ENCODE measurements around the gene RPA1.
"Not testable (repeated sequence)": the region's sequence is repeated elsewhere in the genome, so short reads cannot be mapped to it uniquely, and the experiment has no call there.

The RPA1 gene

GRCh38 chr17:1800240-1800639, 29.6 kb upstream of the RPA1 start:
- H3K4me3 ChIP-seq (ENCODE audit: low read length): no peak overlapping the region
- no peak for TF ChIP-seq CTCF (IDR thresholded peaks at IDR 0.05; ENCODE audit: insufficient read depth, low read depth, low read length, missing control alignments)
- DNase-seq (ENCODE audit: low read depth): no peak

- TF ChIP-seq CTCF (IDR thresholded peaks at IDR 0.05; ENCODE audit: insufficient read depth, low read depth, low read length, missing control alignments): no peak
- H3K4me3 ChIP-seq (ENCODE audit: low read length): no peak overlapping the region
- no peak for DNase-seq (ENCODE audit: low read depth)
These were observed 29.1 kb upstream of the RPA1 start for GRCh38 chr17:1800712-1801111.

GRCh38 chr17:1802429-1802828, 27.4 kb upstream of the RPA1 start:
- H3K4me3 ChIP-seq (ENCODE audit: low read length): no peak overlapping the region
- no peak for DNase-seq (ENCODE audit: low read depth)
- TF ChIP-seq CTCF (IDR thresholded peaks at IDR 0.05; ENCODE audit: insufficient read depth, low read depth, low read length, missing control alignments): no peak

GRCh38 chr17:1803280-1803679, 26.5 kb upstream of the RPA1 start:
- no peak for DNase-seq (ENCODE audit: low read depth)
- TF ChIP-seq CTCF (IDR thresholded peaks at IDR 0.05; ENCODE audit: insufficient read depth, low read depth, low read length, missing control alignments): no peak
- no peak overlapping the region for H3K4me3 ChIP-seq (ENCODE audit: low read length)

GRCh38 chr17:1807890-1808289, 21.9 kb upstream of the RPA1 start:
- no peak for DNase-seq (ENCODE audit: low read depth)
- H3K4me3 ChIP-seq (ENCODE audit: low read length): no peak overlapping the region
- TF ChIP-seq CTCF (IDR thresholded peaks at IDR 0.05; ENCODE audit: insufficient read depth, low read depth, low read length, missing control alignments): no peak

GRCh38 chr17:1808644-1809043, 21.2 kb upstream of the RPA1 start:
- no peak for TF ChIP-seq CTCF (IDR thresholded peaks at IDR 0.05; ENCODE audit: insufficient read depth, low read depth, low read length, missing control alignments)

GRCh38 chr17:1809815-1810214, 20.0 kb upstream of the RPA1 start:
- DNase-seq (ENCODE audit: low read depth); H3K4me3 ChIP-seq (ENCODE audit: low read length): not testable (repeated sequence)

More at GRCh38 chr17:1808644-1809043, 21.2 kb upstream of the RPA1 start:
- DNase-seq (ENCODE audit: low read depth): no peak
- no peak overlapping the region for H3K4me3 ChIP-seq (ENCODE audit: low read length)

Data from epithelial cell of esophagus (primary cell).